OCI-LY3 (cell line): ENCODE results near the gene RAD51B.

Source experiments
- CTCF ChIP-seq: fragments of 200-600, 300-600 bp; sonication (generic); IDR thresholded peaks from 2 replicates; pipeline ENCODE4 v1.5.1; 2014; ENCODE audit warnings: antibody characterized with exemption, low read length, low read depth
- EZH2phosphoT487 ChIP-seq: fragments of 200-600 bp; shearing (Covaris generic); IDR thresholded peaks from 2 replicates; pipeline ENCODE4 v1.6.1; 2018; ENCODE audit warnings: antibody characterized with exemption, mixed run types, low read depth

- TF ChIP-seq CTCF = no peak
- TF ChIP-seq EZH2phosphoT487 = no peak
These were observed 938.7 kb downstream of the RAD51B start for GRCh38 chr14:68758301-68758700.
